Measurements from ENCODE around the gene CRTC2. TPM values are rescaled to one million over a fixed set of nuclear protein-coding genes. Genes with fewer than 3 reads are reported as not detected.
A peak's percentile ranks its signal among the peaks of the same experiment; 100 is the strongest.

The CRTC2 gene
- total and polyA plus RNA-seq, 9 of the 15 experiments (the other 6 are each of a cell fraction or from before 2014, with no cell fraction given) = 2.7 to 26.4 (median 10.2) TPM

- no peak overlapping the region for H3K9ac ChIP-seq (ENCODE audit: insufficient read depth in 1 of 2, low read depth in 2 of 2, low read length in 2 of 2)
- ATAC-seq (no peak), FAIRE-seq (no peak), DNase-seq (ENCODE audit: extremely low read depth in 1 of 4, low spot score in 3 of 4) (no peak)
- ChIA-PET CTCF (ENCODE audit: low intra/inter-chr PET ratio) (no interaction called here), POLR2A (no interaction called here)
- H3K27ac ChIP-seq (ENCODE audit: extremely low read depth, low read depth, low read length) = no peak overlapping the region
- H3K36me3 ChIP-seq (ENCODE audit: control insufficient read depth, insufficient read depth, low read length) = peaks cover 26% of the 10 kb centered on the region
- no peak overlapping the region for H2AFZ ChIP-seq (ENCODE audit: low read depth, low read length)
- intact Hi-C loops (cut with micrococcal nuclease) (no loop called here), in situ Hi-C loops (cut with MboI) (no loop called here)
- BruUV-seq (replicated peaks) = no TSS peak
- H3K4me3 ChIP-seq = no peak overlapping the region
- H3K9me1 ChIP-seq (ENCODE audit: control insufficient read depth, insufficient read depth, low read length) = no peaks in the 10 kb centered on the region
- TF ChIP-seq CREB1 (IDR thresholded peaks at IDR 0.05) = no peak
- no peak for TF ChIP-seq CREB1 (CRISPR knock-in tag; IDR thresholded peaks at IDR 0.05)
- no peak for TF ChIP-seq ILK (tag; IDR thresholded peaks at IDR 0.05; ENCODE audit: borderline replicate concordance, low read depth)
- TF ChIP-seq ZNF146 (CRISPR knock-in tag; IDR thresholded peaks at IDR 0.05; ENCODE audit: unreplicated experiment) = peak; percentile 78
- TF ChIP-seq ZBTB17 (CRISPR knock-in tag; IDR thresholded peaks at IDR 0.05) = no peak
- TF ChIP-seq CHAMP1 (IDR thresholded peaks at IDR 0.05) = 0 out of 2 replicates have a peak, but pooled peaks have one; percentile 17
- no peaks in the 10 kb centered on the region for H3K27me3 ChIP-seq (ENCODE audit: control insufficient read depth in 2 of 2, insufficient read depth in 2 of 2, low read length in 2 of 2)
- 90% methylated on average over 6 of the region's 6 CpGs for WGBS (ENCODE audit: insufficient coverage, low coverage, missing lambda C conversion rate)
- no peaks in the 10 kb centered on the region for H4K20me1 ChIP-seq (replicated peaks; ENCODE audit: control insufficient read depth, insufficient read depth, low read length)
- no peaks in the 10 kb centered on the region for H3K9me3 ChIP-seq (replicated peaks; ENCODE audit: control insufficient read depth, insufficient read depth, low read depth, low read length)
- H3K79me2 ChIP-seq (ENCODE audit: control insufficient read depth, insufficient read depth, low read length) = peaks cover 95% of the 10 kb centered on the region
- H3K4me2 ChIP-seq (ENCODE audit: insufficient read depth, low read length) = no peak overlapping the region
- peaks cover 0 to 4% of the 10 kb centered on the region in 2 experiments; a peak in 3 of 5 replicates for H3K4me1 ChIP-seq (replicated peaks in 1 of 2; ENCODE audit: control insufficient read depth in 2 of 2, insufficient read depth in 2 of 2, low read length in 2 of 2)
Observed at GRCh38 chr1:153907134-153907533, 51.3 kb downstream of the CRTC2 start.

Measured in K562 (cell line).